ENCODE measurements around the gene TENT4A.

- TF ChIP-seq, protein P1, sequence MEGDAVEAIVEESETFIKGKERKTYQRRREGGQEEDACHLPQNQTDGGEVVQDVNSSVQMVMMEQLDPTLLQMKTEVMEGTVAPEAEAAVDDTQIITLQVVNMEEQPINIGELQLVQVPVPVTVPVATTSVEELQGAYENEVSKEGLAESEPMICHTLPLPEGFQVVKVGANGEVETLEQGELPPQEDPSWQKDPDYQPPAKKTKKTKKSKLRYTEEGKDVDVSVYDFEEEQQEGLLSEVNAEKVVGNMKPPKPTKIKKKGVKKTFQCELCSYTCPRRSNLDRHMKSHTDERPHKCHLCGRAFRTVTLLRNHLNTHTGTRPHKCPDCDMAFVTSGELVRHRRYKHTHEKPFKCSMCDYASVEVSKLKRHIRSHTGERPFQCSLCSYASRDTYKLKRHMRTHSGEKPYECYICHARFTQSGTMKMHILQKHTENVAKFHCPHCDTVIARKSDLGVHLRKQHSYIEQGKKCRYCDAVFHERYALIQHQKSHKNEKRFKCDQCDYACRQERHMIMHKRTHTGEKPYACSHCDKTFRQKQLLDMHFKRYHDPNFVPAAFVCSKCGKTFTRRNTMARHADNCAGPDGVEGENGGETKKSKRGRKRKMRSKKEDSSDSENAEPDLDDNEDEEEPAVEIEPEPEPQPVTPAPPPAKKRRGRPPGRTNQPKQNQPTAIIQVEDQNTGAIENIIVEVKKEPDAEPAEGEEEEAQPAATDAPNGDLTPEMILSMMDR (IDR thresholded peaks at IDR 0.05; ENCODE audit: low read depth, low read length), result no peak
- TF ChIP-seq EZH2phosphoT487 (IDR thresholded peaks at IDR 0.05; ENCODE audit: low read depth), result no peak
These were observed 6.2 kb downstream of the TENT4A start for GRCh38 chr5:6719417-6719816.
